Adipocyte (in vitro differentiated cells): ENCODE data around the gene MAGED4.

Source experiments
- DNase-seq: peaks from one replicate; pipeline ENCODE4 v3.0.0-alpha.2; 2015; ENCODE audit warnings: low read depth
- H3K27me3 ChIP-seq: replicated peaks from 2 replicates; pipeline ENCODE4 v1.7.0; 2013; ENCODE audit warnings: mild to moderate bottlenecking, low read length, moderate library complexity; ENCODE audit not compliant: control insufficient read depth, insufficient read depth
- H3K36me3 ChIP-seq: 2 replicates; pipeline ENCODE4 v1.7.0; 2013; ENCODE audit warnings: low read length, mild to moderate bottlenecking, moderate library complexity; ENCODE audit not compliant: control insufficient read depth, insufficient read depth, severe bottlenecking
- H3K4me1 ChIP-seq: 2 replicates; pipeline ENCODE4 v1.7.0; 2013; ENCODE audit warnings: mild to moderate bottlenecking, low read length, moderate library complexity; ENCODE audit not compliant: control insufficient read depth, insufficient read depth
- H3K4me3 ChIP-seq: 2 replicates; pipeline ENCODE4 v1.7.0; 2013; ENCODE audit warnings: mild to moderate bottlenecking, low read length, moderate library complexity
- H3K9ac ChIP-seq: 2 replicates; pipeline ENCODE4 v1.7.0; 2013; ENCODE audit warnings: mild to moderate bottlenecking, low read length, moderate library complexity
- H3K9me3 ChIP-seq: 2 replicates; pipeline ENCODE4 v1.7.0; 2013; ENCODE audit warnings: mild to moderate bottlenecking, low read length, moderate library complexity; ENCODE audit not compliant: control insufficient read depth

Gene MAGED4

DNA sequence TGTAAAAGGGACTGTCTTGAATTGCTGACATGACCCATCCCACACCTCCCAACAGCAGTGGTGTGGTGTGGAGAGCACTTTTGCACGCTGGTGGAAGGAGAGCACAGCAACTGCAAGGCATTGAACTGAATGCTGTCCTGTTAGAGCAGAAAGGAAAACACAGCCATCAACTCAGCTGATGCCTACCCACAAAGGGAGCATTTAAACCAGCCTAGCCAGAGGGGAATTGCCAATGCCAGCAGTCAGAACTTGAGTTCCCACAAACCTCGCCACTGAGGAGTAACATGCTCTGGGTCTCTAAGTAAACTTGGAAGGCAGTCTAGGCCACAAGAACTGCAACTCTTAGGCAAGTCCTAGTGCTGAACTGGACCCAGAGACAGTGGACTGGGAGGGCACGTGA, 31.9 kb downstream of the MAGED4 start:
- no peaks in the 10 kb centered on the region for H3K36me3 ChIP-seq
- peaks cover 5% of the 10 kb centered on the region for H3K27me3 ChIP-seq
- H3K4me3 ChIP-seq: no peak overlapping the region
- no peaks in the 10 kb centered on the region for H3K4me1 ChIP-seq
- H3K9me3 ChIP-seq: peaks cover 25% of the 10 kb centered on the region
- no peak overlapping the region for H3K9ac ChIP-seq
- no peak for DNase-seq

DNA sequence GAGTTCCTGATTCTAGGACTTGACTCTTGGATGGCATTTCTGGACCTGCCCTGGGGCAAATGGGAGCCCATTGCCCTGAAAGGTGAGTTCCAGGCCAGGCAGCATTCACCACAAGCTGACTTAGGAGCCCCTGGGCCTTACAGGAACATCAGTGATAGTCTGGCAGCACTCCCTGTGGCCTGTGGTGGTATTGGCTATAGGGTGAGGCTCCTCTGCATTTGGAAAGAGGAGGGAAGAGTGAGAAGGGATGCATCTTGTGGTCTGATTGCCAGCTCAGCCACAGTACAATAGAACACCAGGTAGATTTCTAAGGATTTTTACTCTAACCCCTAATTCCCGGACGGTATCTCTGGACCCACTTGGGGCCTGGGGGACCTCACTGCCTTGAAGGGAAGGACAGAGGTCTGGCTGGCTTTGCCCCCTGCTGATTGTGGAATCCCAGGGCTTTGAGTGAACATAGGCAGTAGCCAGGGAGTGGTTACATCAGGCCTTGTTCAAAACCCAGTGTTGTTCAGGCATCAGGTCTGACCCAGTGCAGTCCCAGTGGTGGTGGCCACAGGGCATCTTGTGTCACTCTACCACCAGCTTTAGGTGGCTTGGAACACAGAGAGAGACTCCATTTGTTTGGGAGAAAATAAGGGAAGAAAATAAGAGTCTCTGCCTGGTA, 32.9 kb downstream of the MAGED4 start:
- H3K4me1 ChIP-seq: no peaks in the 10 kb centered on the region
- peaks cover 5% of the 10 kb centered on the region for H3K27me3 ChIP-seq
- no peaks in the 10 kb centered on the region for H3K36me3 ChIP-seq
- no peak for DNase-seq
- H3K9ac ChIP-seq: no peak overlapping the region
- no peak overlapping the region for H3K4me3 ChIP-seq
- peaks cover 25% of the 10 kb centered on the region for H3K9me3 ChIP-seq

DNA sequence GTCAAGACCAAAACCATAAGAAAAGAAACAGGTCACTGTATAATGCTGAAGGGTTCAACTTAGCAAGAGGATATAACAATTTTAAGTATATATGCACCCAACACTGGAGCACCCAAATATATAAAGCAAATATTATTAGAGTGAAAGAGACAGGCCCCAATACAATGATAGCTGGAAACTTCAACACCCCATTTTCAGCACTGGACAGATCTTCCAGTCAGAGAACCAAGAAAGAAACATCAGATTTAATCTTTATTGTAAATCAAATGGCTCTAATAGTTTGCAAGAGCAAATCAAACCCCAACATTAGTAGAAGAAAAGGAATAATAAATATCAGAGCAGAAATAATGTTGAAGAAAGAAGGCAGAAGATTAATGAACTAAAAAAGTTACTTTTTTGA, 36.2 kb downstream of the MAGED4 start:
- DNase-seq: no peak
- Histone ChIP-seq H3K36me3 (no peaks in the 10 kb centered on the region), H3K9ac (no peak overlapping the region), H3K9me3 (peaks cover 19% of the 10 kb centered on the region), H3K4me1 (no peaks in the 10 kb centered on the region), H3K27me3 (peaks cover 2% of the 10 kb centered on the region), H3K4me3 (no peak overlapping the region)
